GM18868 (cell line): ENCODE measurements around the gene AUTS2.

Experiments
- ATAC-seq: cut with Tn5 transposase; IDR thresholded peaks from one replicate; pipeline ENCODE4 v1.9.1; 2021; ENCODE audit warnings: mild to moderate bottlenecking, moderate library complexity; ENCODE audit not compliant: unreplicated experiment

The AUTS2 gene

GRCh38 chr7:70313271-70313670 is 715.0 kb downstream of the AUTS2 start:
- no peak for ATAC-seq

GRCh38 chr7:70313687-70314086 is 715.4 kb downstream of the AUTS2 start:
- no peak for ATAC-seq

GRCh38 chr7:70314221-70314620 is 715.9 kb downstream of the AUTS2 start:
- ATAC-seq, result no peak

GRCh38 chr7:70316745-70317144 is 718.5 kb downstream of the AUTS2 start:
- no peak for ATAC-seq

- no peak for ATAC-seq
Measured at GRCh38 chr7:70317356-70317755, 719.1 kb downstream of the AUTS2 start.

- ATAC-seq, result no peak
Measured at GRCh38 chr7:70318511-70318910, 720.2 kb downstream of the AUTS2 start.

GRCh38 chr7:70319057-70319456 is 720.8 kb downstream of the AUTS2 start:
- ATAC-seq, result no peak

- no peak for ATAC-seq
Measured at GRCh38 chr7:70321016-70321590, 722.8 kb downstream of the AUTS2 start.

GRCh38 chr7:70322856-70323255 is 724.6 kb downstream of the AUTS2 start:
- ATAC-seq, result no peak

GRCh38 chr7:70325509-70326101 is 727.3 kb downstream of the AUTS2 start:
- no peak for ATAC-seq

- ATAC-seq, result no peak
Measured at GRCh38 chr7:70334295-70334694, 736.0 kb downstream of the AUTS2 start.

GRCh38 chr7:70334871-70335270 is 736.6 kb downstream of the AUTS2 start:
- no peak for ATAC-seq

- no peak for ATAC-seq
Measured at GRCh38 chr7:70336536-70336935, 738.3 kb downstream of the AUTS2 start.

GRCh38 chr7:70338015-70338414 is 739.7 kb downstream of the AUTS2 start:
- no peak for ATAC-seq

- no peak for ATAC-seq
Measured at GRCh38 chr7:70340236-70340635, 742.0 kb downstream of the AUTS2 start.

- no peak for ATAC-seq
Measured at GRCh38 chr7:70341446-70341845, 743.2 kb downstream of the AUTS2 start.

GRCh38 chr7:70343519-70343918 is 745.2 kb downstream of the AUTS2 start:
- no peak for ATAC-seq

GRCh38 chr7:70344726-70345125 is 746.5 kb downstream of the AUTS2 start:
- no peak for ATAC-seq

- no peak for ATAC-seq
Measured at GRCh38 chr7:70346844-70347462, 748.7 kb downstream of the AUTS2 start.

GRCh38 chr7:70347463-70348254 is 749.4 kb downstream of the AUTS2 start:
- ATAC-seq, result peak; percentile 99

GRCh38 chr7:70349031-70349430 is 750.8 kb downstream of the AUTS2 start:
- ATAC-seq, result no peak

- no peak for ATAC-seq
Measured at GRCh38 chr7:70349819-70350218, 751.5 kb downstream of the AUTS2 start.
